GM12801 (cell line): ENCODE data around the gene PRUNE1.

ENCODE experiments used
- CTCF ChIP-seq: IDR thresholded peaks from one replicate; pipeline ENCODE4 v1.5.1; 2011; ENCODE audit warnings: control low read depth; ENCODE audit not compliant: insufficient read length; ENCODE audit errors: extremely low read depth

PRUNE1 gene

GRCh38 chr1:151008244-151009205, at the start of gene PRUNE1:
PRUNE1 (plus strand) TSS chr1:151008449; CDS start chr1:151008633, 184 bp downstream.
- no peak for TF ChIP-seq CTCF

DNA sequence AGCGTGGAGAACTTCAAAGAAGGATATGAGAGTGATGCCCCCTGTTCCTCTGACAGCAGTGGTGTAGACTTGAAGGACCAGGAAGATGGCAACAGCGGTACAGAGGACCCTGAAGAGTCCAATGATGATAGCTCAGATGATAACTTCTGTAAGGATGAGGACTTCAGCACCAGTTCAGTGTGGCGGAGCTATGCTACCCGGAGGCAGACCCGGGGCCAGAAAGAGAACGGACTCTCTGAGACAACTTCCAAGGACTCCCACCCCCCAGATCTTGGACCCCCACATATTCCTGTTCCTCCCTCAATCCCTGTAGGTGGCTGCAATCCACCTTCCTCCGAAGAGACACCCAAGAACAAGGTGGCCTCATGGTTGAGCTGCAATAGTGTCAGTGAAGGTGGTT, 47.6 kb upstream of the PRUNE1 start:
- no peak for TF ChIP-seq CTCF

GRCh38 chr1:150961756-150962155, 46.5 kb upstream of the PRUNE1 start:
- TF ChIP-seq CTCF = no peak

DNA sequence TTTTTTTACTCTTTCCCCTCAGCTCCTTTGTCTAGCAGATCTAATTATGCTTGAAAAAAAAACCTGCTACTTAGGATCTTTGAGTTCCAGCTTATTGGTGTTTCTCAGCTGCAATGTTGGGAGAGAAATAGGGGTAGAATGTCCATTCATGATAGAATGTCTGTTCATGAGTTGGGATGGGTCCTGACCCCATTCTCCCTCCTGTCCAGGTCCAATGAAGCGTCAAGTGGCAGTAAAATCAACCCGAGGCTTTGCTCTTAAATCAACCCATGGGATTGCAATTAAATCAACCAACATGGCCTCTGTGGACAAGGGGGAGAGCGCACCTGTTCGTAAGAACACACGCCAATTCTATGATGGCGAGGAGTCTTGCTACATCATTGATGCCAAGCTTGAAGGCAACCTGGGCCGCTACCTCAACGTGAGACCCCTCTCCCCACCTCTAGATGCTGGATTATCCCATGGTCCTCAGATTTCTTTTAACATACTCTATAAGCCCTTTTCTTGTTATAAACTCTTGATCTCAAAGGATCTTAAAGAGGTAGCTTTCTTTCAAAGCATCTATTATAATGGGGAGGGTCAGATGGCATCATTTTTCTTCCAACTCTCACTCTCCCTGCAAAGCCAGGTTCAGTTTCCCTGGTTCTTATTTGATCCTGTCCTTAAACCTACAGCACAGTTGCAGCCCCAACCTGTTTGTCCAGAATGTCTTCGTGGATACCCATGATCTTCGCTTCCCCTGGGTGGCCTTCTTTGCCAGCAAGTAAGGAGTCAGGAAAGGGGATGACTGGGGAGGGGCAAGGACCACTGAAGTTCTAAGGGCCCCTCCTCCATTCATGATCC, 44.7 kb upstream of the PRUNE1 start:
- no peak for TF ChIP-seq CTCF

DNA sequence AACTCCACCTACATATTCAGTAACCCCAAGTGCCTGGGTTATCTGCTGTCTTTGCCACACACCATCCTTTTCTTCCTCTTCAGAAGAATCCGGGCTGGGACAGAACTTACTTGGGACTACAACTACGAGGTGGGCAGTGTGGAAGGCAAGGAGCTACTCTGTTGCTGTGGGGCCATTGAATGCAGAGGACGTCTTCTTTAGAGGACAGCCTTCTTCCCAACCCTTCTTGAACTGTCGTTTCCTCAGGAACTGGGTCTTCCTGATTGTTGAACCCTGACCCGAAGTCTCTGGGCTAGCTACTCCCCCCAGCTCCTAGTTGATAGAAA, 44.1 kb upstream of the PRUNE1 start:
- TF ChIP-seq CTCF = no peak

GRCh38 chr1:150965605-150966004, 42.6 kb upstream of the PRUNE1 start:
- no peak for TF ChIP-seq CTCF

GRCh38 chr1:150966011-150966410, 42.2 kb upstream of the PRUNE1 start:
- no peak for TF ChIP-seq CTCF
